ENCODE results near the gene IL17RB.

GRCh38 chr3:53860196-53860595, 13.8 kb downstream of the IL17RB start:
- TF ChIP-seq, protein P1, sequence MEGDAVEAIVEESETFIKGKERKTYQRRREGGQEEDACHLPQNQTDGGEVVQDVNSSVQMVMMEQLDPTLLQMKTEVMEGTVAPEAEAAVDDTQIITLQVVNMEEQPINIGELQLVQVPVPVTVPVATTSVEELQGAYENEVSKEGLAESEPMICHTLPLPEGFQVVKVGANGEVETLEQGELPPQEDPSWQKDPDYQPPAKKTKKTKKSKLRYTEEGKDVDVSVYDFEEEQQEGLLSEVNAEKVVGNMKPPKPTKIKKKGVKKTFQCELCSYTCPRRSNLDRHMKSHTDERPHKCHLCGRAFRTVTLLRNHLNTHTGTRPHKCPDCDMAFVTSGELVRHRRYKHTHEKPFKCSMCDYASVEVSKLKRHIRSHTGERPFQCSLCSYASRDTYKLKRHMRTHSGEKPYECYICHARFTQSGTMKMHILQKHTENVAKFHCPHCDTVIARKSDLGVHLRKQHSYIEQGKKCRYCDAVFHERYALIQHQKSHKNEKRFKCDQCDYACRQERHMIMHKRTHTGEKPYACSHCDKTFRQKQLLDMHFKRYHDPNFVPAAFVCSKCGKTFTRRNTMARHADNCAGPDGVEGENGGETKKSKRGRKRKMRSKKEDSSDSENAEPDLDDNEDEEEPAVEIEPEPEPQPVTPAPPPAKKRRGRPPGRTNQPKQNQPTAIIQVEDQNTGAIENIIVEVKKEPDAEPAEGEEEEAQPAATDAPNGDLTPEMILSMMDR (IDR thresholded peaks at IDR 0.05; ENCODE audit: insufficient read depth, low read length, poor library complexity, severe bottlenecking) = no peak
- no peak for TF ChIP-seq EZH2phosphoT487 (conservative IDR thresholded peaks at IDR 0.05; ENCODE audit: low read length)
